22Rv1 (cell line): Measurements from ENCODE around the gene ATP2A3.

Experiments used
- CTCF ChIP-seq: fragments of 450-650 bp; IDR thresholded peaks from 2 replicates; pipeline ENCODE4 v1.5.1; 2017; ENCODE audit warnings: mild to moderate bottlenecking
- ZFX ChIP-seq: fragments of 450-650 bp; IDR thresholded peaks from 2 replicates; pipeline ENCODE4 v1.6.1; 2017; ENCODE audit warnings: antibody characterized with exemption, borderline replicate concordance

DNA sequence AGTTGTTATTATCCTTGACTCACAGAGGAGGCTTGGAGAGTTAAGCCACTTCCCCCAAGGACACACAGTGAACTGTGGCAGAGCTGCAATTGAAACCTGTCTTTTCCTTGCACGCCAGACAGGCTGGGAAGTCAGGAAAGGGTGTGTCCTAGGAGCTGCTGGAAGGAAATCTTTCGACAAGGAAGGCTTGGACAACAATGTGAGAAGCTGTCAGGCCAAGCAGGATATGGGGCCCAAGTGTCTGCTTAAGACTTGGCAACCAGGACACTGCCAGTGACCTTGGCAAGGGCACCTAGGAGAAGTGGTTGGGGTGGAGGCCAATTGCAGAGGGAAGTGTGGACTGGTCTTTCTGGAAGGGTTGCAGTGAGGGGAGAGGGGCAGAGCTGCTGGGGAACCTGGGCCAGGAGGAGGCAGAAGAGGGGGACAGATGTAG lies 69.3 kb downstream of the ATP2A3 start:
- TF ChIP-seq CTCF (no peak), ZFX (no peak)
